H1 (cell line): ENCODE measurements around the gene UCP2. TPM values are rescaled to one million over a fixed set of nuclear protein-coding genes. Genes with fewer than 3 reads are reported as not detected.

Source experiments
- CTCF ChIA-PET: fragments of 300-600 bp; sonication (Branson Sonifier 250); formaldehyde crosslinking; loops from one replicate; lab custom pipeline; 2021; ENCODE audit not compliant: partially characterized antibody; lab: Charles Lee
- POLR2A ChIA-PET: fragments of 300-600 bp; sonication (Branson Sonifier 250); formaldehyde crosslinking; loops from one replicate; lab custom pipeline; 2021; ENCODE audit warnings: inconsistent platforms; ENCODE audit not compliant: partially characterized antibody; lab: Charles Lee
- DNase-seq, 2 experiments: peaks; one replicate each; pipeline versions ENCODE4 v3.0.0 to v3.0.0-alpha.2; 2010 to 2022; ENCODE audit warnings: low spot score in 2 of 2, low read depth in 1 of 2, mixed read lengths in 1 of 2
- FAIRE-seq: peaks from 2 replicates; lab custom pipeline; 2011; peaks lifted over from hg19 to GRCh38; lab: Jason Lieb, UNC
- H2AFZ ChIP-seq: 2 replicates; pipeline ENCODE4 v1.8.1; 2012; ENCODE audit warnings: low read length, inconsistent platforms
- H2AK5ac ChIP-seq: 2 replicates; pipeline ENCODE4 v1.6.1; 2013; ENCODE audit warnings: low read depth, low read length
- H2BK120ac ChIP-seq: replicated peaks from 2 replicates; pipeline ENCODE3; 2013; ENCODE audit warnings: low read depth, low read length, inconsistent platforms
- H2BK12ac ChIP-seq: 2 replicates; pipeline ENCODE4 v1.6.1; 2013; ENCODE audit warnings: low read depth, low read length
- H2BK15ac ChIP-seq: 2 replicates; pipeline ENCODE4 v1.6.1; 2013; ENCODE audit warnings: low read length
- H2BK20ac ChIP-seq: 2 replicates; pipeline ENCODE4 v1.6.1; 2013; ENCODE audit warnings: low read length
- H2BK5ac ChIP-seq: 2 replicates; pipeline ENCODE4 v1.6.1; 2013; ENCODE audit warnings: low read depth, low read length
- H3K14ac ChIP-seq: 2 replicates; pipeline ENCODE4 v1.6.1; 2013; ENCODE audit warnings: inconsistent platforms; ENCODE audit not compliant: insufficient read length
- H3K18ac ChIP-seq: 2 replicates; pipeline ENCODE4 v1.6.1; 2013; ENCODE audit warnings: low read length; ENCODE audit errors: extremely low read depth
- H3K23ac ChIP-seq: 2 replicates; pipeline ENCODE4 v1.6.1; 2013; ENCODE audit warnings: inconsistent platforms; ENCODE audit not compliant: insufficient read length
- H3K23me2 ChIP-seq: 2 replicates; pipeline ENCODE4 v1.6.1; 2013; ENCODE audit warnings: low read depth, low read length
- H3K27ac ChIP-seq: 2 replicates; pipeline ENCODE4 v1.6.1; 2011; ENCODE audit warnings: low read depth, low read length, inconsistent platforms
- H3K27me3 ChIP-seq, 4 experiments: replicated peaks in 1 of 4; 1 replicate in 1 of 4; 2 replicates in 3 of 4; pipeline versions ENCODE4 v1.6.1 to v1.8.1; 2011 to 2013; ENCODE audit warnings: low read length in 3 of 4, mild to moderate bottlenecking in 3 of 4, inconsistent platforms in 2 of 4, mixed read lengths in 2 of 4, moderate library complexity in 1 of 4; ENCODE audit not compliant: control insufficient read depth in 3 of 4, insufficient read depth in 3 of 4; ENCODE audit errors: extremely low read depth in 1 of 4
- H3K36me3 ChIP-seq, 4 experiments: 2 replicates each; pipeline versions ENCODE4 v1.6.1 to v1.8.1; 2011 to 2013; ENCODE audit warnings: mild to moderate bottlenecking in 4 of 4, low read length in 3 of 4, moderate library complexity in 2 of 4, control low read depth in 1 of 4, inconsistent platforms in 1 of 4; ENCODE audit not compliant: insufficient read depth in 4 of 4, control insufficient read depth in 2 of 4
- H3K4ac ChIP-seq: replicated peaks from 2 replicates; pipeline ENCODE3; 2013; ENCODE audit warnings: low read length, low read depth, mixed read lengths, inconsistent platforms; ENCODE audit not compliant: insufficient read length
- H3K4me1 ChIP-seq, 4 experiments: replicated peaks in 1 of 4; 1 replicate in 1 of 4; 2 replicates in 3 of 4; pipeline versions ENCODE4 v1.6.1 to v1.8.1; 2011 to 2013; ENCODE audit warnings: low read length in 3 of 4, inconsistent platforms in 2 of 4, mixed read lengths in 1 of 4; ENCODE audit not compliant: insufficient read depth in 4 of 4, control insufficient read depth in 3 of 4
- H3K4me2 ChIP-seq, 2 experiments: 2 replicates each; pipeline versions ENCODE4 v1.6.1 to v1.8.1; 2011 to 2013; ENCODE audit warnings: low read depth in 2 of 2, low read length in 2 of 2, control low read depth in 1 of 2, inconsistent platforms in 1 of 2, mild to moderate bottlenecking in 1 of 2; ENCODE audit not compliant: insufficient read depth in 1 of 2
- H3K4me3 ChIP-seq, 4 experiments: fragments of 200-600, 300-600 bp in 1 of 4; sonication (generic), shearing (Covaris generic), sonication (Bioruptor Twin) in 1 of 4; 2 replicates each; pipeline versions ENCODE4 v1.5.1 to v1.8.1; 2011 to 2016; ENCODE audit warnings: low read length in 4 of 4, low read depth in 3 of 4, control low read depth in 2 of 4, inconsistent platforms in 2 of 4, mild to moderate bottlenecking in 2 of 4, mixed read lengths in 1 of 4, moderate library complexity in 1 of 4; ENCODE audit not compliant: insufficient read depth in 2 of 4; ENCODE audit errors: extremely low read depth in 1 of 4
- H3K56ac ChIP-seq: replicated peaks from 2 replicates; pipeline ENCODE3; 2013; ENCODE audit warnings: low read depth, mild to moderate bottlenecking, mixed read lengths, low read length, inconsistent platforms; ENCODE audit not compliant: insufficient read length
- H3K79me1 ChIP-seq: 2 replicates; pipeline ENCODE4 v1.6.1; 2013; ENCODE audit warnings: low read depth, low read length, control low read depth
- H3K79me2 ChIP-seq, 2 experiments: 2 replicates each; pipeline versions ENCODE4 v1.6.1 to v1.8.1; 2012 to 2013; ENCODE audit warnings: low read length in 2 of 2, mild to moderate bottlenecking in 2 of 2, inconsistent platforms in 1 of 2; ENCODE audit not compliant: insufficient read depth in 2 of 2, control insufficient read depth in 1 of 2
- H3K9ac ChIP-seq, 4 experiments: replicated peaks in 1 of 4; 1 replicate in 1 of 4; 2 replicates in 3 of 4; pipeline versions ENCODE4 v1.6.1 to v1.8.1; 2011 to 2013; ENCODE audit warnings: low read depth in 3 of 4, low read length in 3 of 4, control low read depth in 2 of 4, mild to moderate bottlenecking in 2 of 4, moderate library complexity in 2 of 4, inconsistent platforms in 1 of 4; ENCODE audit errors: extremely low read depth in 1 of 4
- H3K9me3 ChIP-seq, 2 experiments: 2 replicates each; pipeline versions ENCODE4 v1.6.1 to v1.8.1; 2012 to 2013; ENCODE audit warnings: mild to moderate bottlenecking in 2 of 2, moderate library complexity in 2 of 2, control low read depth in 1 of 2, inconsistent platforms in 1 of 2, low read depth in 1 of 2, low read length in 1 of 2, mixed read lengths in 1 of 2; ENCODE audit not compliant: insufficient read depth in 2 of 2
- H4K20me1 ChIP-seq, 2 experiments: replicated peaks in 1 of 2; 2 replicates each; pipeline versions ENCODE3 to v1.8.1; 2011 to 2013; ENCODE audit warnings: inconsistent platforms in 2 of 2, low read length in 2 of 2, mild to moderate bottlenecking in 1 of 2; ENCODE audit not compliant: insufficient read depth in 2 of 2, control insufficient read depth in 1 of 2
- H4K5ac ChIP-seq: 2 replicates; pipeline ENCODE4 v1.6.1; 2013; ENCODE audit warnings: low read length, low read depth, mixed read lengths, inconsistent platforms; ENCODE audit not compliant: insufficient read length
- H4K8ac ChIP-seq: 2 replicates; pipeline ENCODE4 v1.8.0; 2013; ENCODE audit warnings: mild to moderate bottlenecking, moderate library complexity, low read length, inconsistent platforms; ENCODE audit not compliant: insufficient read depth; ENCODE audit errors: extremely low read depth
- H4K91ac ChIP-seq: replicated peaks from 2 replicates; pipeline ENCODE3; 2013; ENCODE audit warnings: low read length, mixed read lengths, inconsistent platforms; ENCODE audit not compliant: insufficient read length
- CTBP2 ChIP-seq: IDR thresholded peaks from 2 replicates; pipeline ENCODE4 v1.7.0; 2011; ENCODE audit warnings: borderline replicate concordance, mild to moderate bottlenecking, moderate library complexity, mixed read lengths, low read length; ENCODE audit not compliant: insufficient read depth, insufficient read length
- E2F6 ChIP-seq: IDR thresholded peaks from 2 replicates; pipeline ENCODE4 v1.6.1; 2012; ENCODE audit warnings: inconsistent platforms
- MAX ChIP-seq: IDR thresholded peaks from 2 replicates; pipeline ENCODE4 v1.6.1; 2012; ENCODE audit warnings: inconsistent platforms
- NRF1 ChIP-seq: IDR thresholded peaks from 2 replicates; pipeline ENCODE4 v1.6.1; 2011; ENCODE audit warnings: mild to moderate bottlenecking, low read depth, low read length, improper control_type of control experiment
- WGBS, 2 experiments: shearing (Covaris generic) in 1 of 2; methylation state at CpG; one replicate each; pipeline versions ENCODE4 v1.1.6 to v1.1.7; 2013 to 2015; ENCODE audit warnings: low lambda C conversion rate in 2 of 2, mixed read lengths in 2 of 2, inconsistent platforms in 1 of 2, low coverage in 1 of 2, missing lambda C conversion rate in 1 of 2; ENCODE audit not compliant: insufficient replicate concordance in 2 of 2, insufficient coverage in 1 of 2, insufficient read length in 1 of 2; ENCODE audit errors: extremely low coverage in 1 of 2, missing lambda C conversion rate in 1 of 2; 5-methylcytosine and 5-hydroxymethylcytosine counted together
- polyA plus RNA-seq, 7 experiments: library from polyadenylated mRNA; depleted of rRNA in 3 of 7; stranded (reverse) in 5 of 7; unstranded in 2 of 7; fragments of >200 nt in 5 of 7; fragments of 200-250 nt in 2 of 7; gene quantifications; 1 replicate in 5 of 7; 2 replicates in 1 of 7; 4 replicates in 1 of 7; pipeline versions ENCODE4 v1.2.1 to v1.2.3, GENCODE V29; 2011 to 2013; ENCODE audit warnings: missing spikeins in 2 of 7, mixed read lengths in 2 of 7
- total RNA-seq: library from RNA; stranded (reverse); fragmentation: NEBNext Ultra II Directional; extraction: Animal tissue kit (Norgen Biotek cat#: 25700); gene quantifications from 2 replicates; pipeline ENCODE4 v1.2.1, GENCODE V29; 2021

UCP2 gene
- total and polyA plus RNA-seq, 2 of the 8 experiments (the other 6 are each of a cell fraction or from before 2014, with no cell fraction given): 46.2 to 55.2 TPM

DNA sequence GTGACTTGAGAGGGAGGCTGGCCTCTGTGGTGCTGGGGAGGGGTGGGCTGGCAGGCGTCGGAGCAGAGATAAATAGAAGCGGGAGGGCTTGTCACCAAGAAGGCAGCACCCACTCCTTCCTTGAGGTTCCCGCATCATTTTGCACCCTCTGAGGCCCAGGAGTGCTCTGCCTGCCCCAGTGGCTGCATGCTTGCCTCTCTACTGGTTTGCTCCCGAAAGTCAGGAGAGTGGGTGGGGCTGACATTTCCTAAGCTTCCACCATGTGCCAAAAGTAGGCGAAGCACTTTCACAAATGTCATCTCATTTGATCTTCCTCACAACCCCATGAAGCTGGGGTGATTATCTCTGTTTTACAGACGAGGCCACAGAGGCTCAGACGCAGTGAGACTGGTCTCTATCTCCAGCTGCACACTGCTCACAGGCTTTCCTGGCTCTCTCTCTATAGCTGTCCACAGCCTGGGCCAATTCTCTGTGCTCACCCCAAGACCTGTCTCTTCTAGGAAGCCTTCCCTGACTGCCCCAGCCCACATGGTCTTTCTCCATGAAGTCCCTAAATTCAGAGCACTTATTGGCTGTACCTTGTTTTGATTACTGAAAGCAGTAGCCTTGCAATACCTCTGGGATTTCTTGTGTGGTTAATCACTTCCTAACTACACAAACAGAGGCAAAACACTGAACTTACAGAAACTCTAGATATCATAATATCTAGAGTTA lies 28.9 kb upstream of the UCP2 start:
- Histone ChIP-seq H2BK12ac (no peak overlapping the region), H3K18ac (no peak overlapping the region), H2BK20ac (no peak overlapping the region), H3K4me1 (no peaks in the 10 kb centered on the region), H4K20me1 (peaks cover 0 to 3% of the 10 kb centered on the region in 2 experiments), H3K79me2 (no peaks in the 10 kb centered on the region), H3K23me2 (no peaks in the 10 kb centered on the region), H2BK120ac (no peak overlapping the region), H4K91ac (no peak overlapping the region), H2BK5ac (no peak overlapping the region), H3K4me2 (no peak overlapping the region), H3K79me1 (no peaks in the 10 kb centered on the region; the same call in 1 of the 2 replicates), H3K9ac (no peak overlapping the region), H4K5ac (no peak overlapping the region), H2AK5ac (no peak overlapping the region), H3K23ac (no peak overlapping the region), H4K8ac (no peak overlapping the region; the same call in 1 of the 2 replicates), H3K9me3 (no peaks in the 10 kb centered on the region), H3K56ac (no peak overlapping the region), H3K27me3 (no peaks in the 10 kb centered on the region), H3K36me3 (no peaks in the 10 kb centered on the region), H2AFZ (no peak overlapping the region), H2BK15ac (no peak overlapping the region), H3K27ac (no peak overlapping the region), H3K4ac (no peak overlapping the region), H3K14ac (no peak overlapping the region), H3K4me3 (no peak overlapping the region)
- no peak for DNase-seq
- FAIRE-seq: no peak
- ChIA-PET POLR2A (no interaction called here), CTCF (interaction anchor here (0.6 kb wide), 1 partner anchor 51 kb away, joined by 4 read pairs; no protein-coding TSS in a partner anchor)
- TF ChIP-seq MAX (0 out of 2 replicates have a peak, but pooled peaks have one; percentile 19), E2F6 (peak; percentile 11; the same call in 1 of the 2 replicates), NRF1 (no peak), CTBP2 (no peak)
- WGBS, 2 experiments: 92% methylated on average over 8 of the region's 8 CpGs; no CpG with 5 or more reads in 1 of the 2 experiments
